Astrocyte (in vitro differentiated cells and primary cell): Measurements from ENCODE around the gene STK4. TPM values are rescaled to one million over a fixed set of nuclear protein-coding genes. Genes with fewer than 3 reads are reported as not detected.

Experiments used
- DNase-seq: peaks from one replicate; pipeline ENCODE4 v3.0.0-alpha.2; 2010; ENCODE audit warnings: low read depth
- FAIRE-seq: peaks from 2 replicates; lab custom pipeline; 2011; peaks lifted over from hg19 to GRCh38; lab: Jason Lieb, UNC
- H2AFZ ChIP-seq: 2 replicates; pipeline ENCODE4 v1.6.0; 2012; ENCODE audit warnings: low read depth, low read length, inconsistent platforms
- H3K27ac ChIP-seq: 2 replicates; pipeline ENCODE4 v1.5.1; 2011; ENCODE audit warnings: low read depth, low read length, inconsistent platforms
- H3K27me3 ChIP-seq: 2 replicates; pipeline ENCODE4 v1.6.0; 2011; ENCODE audit warnings: low read length, inconsistent platforms; ENCODE audit not compliant: insufficient read depth
- H3K36me3 ChIP-seq: 2 replicates; pipeline ENCODE4 v1.5.1; 2011; ENCODE audit warnings: low read length, inconsistent platforms; ENCODE audit not compliant: insufficient read depth
- H3K4me1 ChIP-seq: 2 replicates; pipeline ENCODE4 v1.5.1; 2011; ENCODE audit warnings: low read length, inconsistent platforms; ENCODE audit not compliant: insufficient read depth
- H3K4me2 ChIP-seq: 2 replicates; pipeline ENCODE4 v1.6.0; 2012; ENCODE audit warnings: low read length, inconsistent platforms
- H3K4me3 ChIP-seq: 2 replicates; pipeline ENCODE4 v1.5.1; 2011; ENCODE audit warnings: low read depth, mild to moderate bottlenecking, low read length, inconsistent platforms; ENCODE audit not compliant: insufficient read depth
- H3K79me2 ChIP-seq: 2 replicates; pipeline ENCODE4 v1.6.0; 2012; ENCODE audit warnings: mild to moderate bottlenecking, low read length, inconsistent platforms; ENCODE audit not compliant: insufficient read depth
- H3K9ac ChIP-seq: 2 replicates; pipeline ENCODE4 v1.6.0; 2012; ENCODE audit warnings: mild to moderate bottlenecking, low read length, inconsistent platforms
- H3K9me3 ChIP-seq: 2 replicates; pipeline ENCODE4 v1.5.1; 2012; ENCODE audit warnings: low read depth, mild to moderate bottlenecking, low read length, inconsistent platforms; ENCODE audit not compliant: insufficient read depth
- H4K20me1 ChIP-seq: 2 replicates; pipeline ENCODE4 v1.6.0; 2012; ENCODE audit warnings: low read length, inconsistent platforms; ENCODE audit not compliant: insufficient read depth
- H3K27ac Mint-ChIP-seq: one replicate; pipeline ENCODE4 v1.8.0; 2021; ENCODE audit warnings: mild to moderate bottlenecking, mixed read lengths; ENCODE audit not compliant: unreplicated experiment
- H3K27me3 Mint-ChIP-seq: one replicate; pipeline ENCODE4 v1.8.0; 2021; ENCODE audit warnings: low read depth, mixed read lengths; ENCODE audit not compliant: unreplicated experiment
- H3K36me3 Mint-ChIP-seq: one replicate; pipeline ENCODE4 v1.8.0; 2021; ENCODE audit warnings: low read depth, mixed read lengths; ENCODE audit not compliant: unreplicated experiment
- H3K4me1 Mint-ChIP-seq: one replicate; pipeline ENCODE4 v1.8.0; 2021; ENCODE audit warnings: low read depth, mixed read lengths; ENCODE audit not compliant: unreplicated experiment
- H3K4me3 Mint-ChIP-seq: one replicate; pipeline ENCODE4 v1.8.0; 2021; ENCODE audit warnings: mild to moderate bottlenecking, moderate library complexity, mixed read lengths; ENCODE audit not compliant: unreplicated experiment
- H3K9me3 Mint-ChIP-seq: one replicate; pipeline ENCODE4 v1.8.0; 2021; ENCODE audit warnings: mild to moderate bottlenecking, mixed read lengths; ENCODE audit not compliant: unreplicated experiment
- CTCF ChIP-seq: IDR thresholded peaks from 2 replicates; pipeline ENCODE4 v1.5.1; 2011; ENCODE audit warnings: low read depth, mild to moderate bottlenecking, inconsistent platforms, low read length, moderate library complexity; ENCODE audit not compliant: insufficient read depth
- EZH2 ChIP-seq: IDR thresholded peaks from 2 replicates; pipeline ENCODE4 v1.6.1; 2012; ENCODE audit warnings: mild to moderate bottlenecking, low read length, inconsistent platforms; ENCODE audit not compliant: insufficient read depth
- total RNA-seq: library from RNA; stranded (reverse); gene quantifications from 2 replicates; pipeline ENCODE4 v1.2.1, GENCODE V29; 2021

STK4 gene
- total RNA-seq, 1 donor from 2014 or later: 41.4 TPM

DNA sequence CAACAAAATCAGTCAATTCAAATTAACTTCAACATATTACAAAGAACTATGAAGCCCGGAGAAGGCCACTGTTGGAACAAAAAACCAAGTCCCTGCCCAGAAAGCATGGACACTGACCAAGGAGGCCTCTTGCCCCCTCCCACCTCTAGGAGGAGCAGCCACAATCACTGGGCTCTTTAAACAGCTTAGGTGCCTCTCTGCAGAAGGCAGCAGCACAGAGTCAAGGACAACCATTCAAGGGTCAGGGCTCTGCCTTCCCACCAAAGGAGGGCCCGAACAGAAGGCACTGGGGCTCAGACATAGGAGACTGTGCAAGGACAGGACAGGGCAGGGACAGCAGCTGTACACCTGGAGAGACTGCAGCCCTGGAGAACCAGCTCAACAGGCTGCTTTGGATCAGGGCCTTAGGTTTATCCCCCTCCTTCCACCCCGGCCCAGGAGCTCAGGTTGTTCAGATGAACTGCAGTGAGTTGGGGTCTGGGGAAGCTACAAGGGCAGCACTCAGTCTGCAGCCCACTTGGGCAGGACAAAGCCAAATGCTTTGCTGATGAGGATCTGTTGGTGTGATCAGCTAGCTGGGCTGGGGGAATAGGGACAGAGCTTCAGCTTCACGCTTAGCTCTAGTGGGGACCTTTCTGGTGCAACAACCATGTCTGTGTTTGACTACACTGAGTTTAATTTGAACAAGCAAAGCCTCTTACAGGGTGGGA lies 23.9 kb upstream of the STK4 start:
- Histone ChIP-seq H3K9ac (no peak overlapping the region), H4K20me1 (peaks cover 43% of the 10 kb centered on the region), H3K4me3 (no peak overlapping the region), H3K27ac (no peak overlapping the region), H3K4me2 (no peak overlapping the region), H2AFZ (no peak overlapping the region), H3K79me2 (peaks cover 3% of the 10 kb centered on the region), H3K36me3 (peaks cover 34% of the 10 kb centered on the region), H3K4me1 (no peaks in the 10 kb centered on the region), H3K9me3 (no peaks in the 10 kb centered on the region), H3K27me3 (no peaks in the 10 kb centered on the region)
- TF ChIP-seq EZH2: no peak
- TF ChIP-seq CTCF: no peak
- no peak overlapping the region for H3K4me3 Mint-ChIP-seq
- DNase-seq (no peak), FAIRE-seq (no peak)
- no peaks in the 10 kb centered on the region for H3K9me3 Mint-ChIP-seq
- H3K27ac Mint-ChIP-seq: no peak overlapping the region
- H3K4me1 Mint-ChIP-seq: peaks cover 8% of the 10 kb centered on the region
- no peaks in the 10 kb centered on the region for H3K27me3 Mint-ChIP-seq
- peaks cover 22% of the 10 kb centered on the region for H3K36me3 Mint-ChIP-seq

- no peak overlapping the region for H3K27ac Mint-ChIP-seq
- H3K9me3 Mint-ChIP-seq: no peaks in the 10 kb centered on the region
Measured at GRCh38 chr20:44943828-44944227, 22.5 kb upstream of the STK4 start.

More at GRCh38 chr20:44943828-44944227, 22.5 kb upstream of the STK4 start:
- Histone ChIP-seq H3K4me2 (no peak overlapping the region), H3K9me3 (no peaks in the 10 kb centered on the region), H3K27ac (no peak overlapping the region), H3K79me2 (peaks cover 3% of the 10 kb centered on the region), H3K27me3 (no peaks in the 10 kb centered on the region), H4K20me1 (peaks cover 52% of the 10 kb centered on the region), H3K36me3 (peaks cover 45% of the 10 kb centered on the region), H3K4me1 (no peaks in the 10 kb centered on the region), H3K9ac (no peak overlapping the region), H3K4me3 (no peak overlapping the region), H2AFZ (no peak overlapping the region)
- no peak for TF ChIP-seq CTCF
- TF ChIP-seq EZH2: no peak
- FAIRE-seq (no peak), DNase-seq (no peak)
- Mint-ChIP-seq H3K27me3 (no peaks in the 10 kb centered on the region), H3K4me1 (peaks cover 2% of the 10 kb centered on the region), H3K36me3 (peaks cover 20% of the 10 kb centered on the region), H3K4me3 (no peak overlapping the region)
